Hematopoietic multipotent progenitor cell treated with erythropoietin and hydrocortisone succinate and interleukin-3 and kit ligand, for 17 days (in vitro differentiated cells): ENCODE data around the gene USP44.
A peak's percentile ranks its signal among the peaks of the same experiment; 100 is the strongest.
"Not testable (repeated sequence)": the region's sequence is repeated elsewhere in the genome, so short reads cannot be mapped to it uniquely, and the experiment has no call there.

Experiments used
- DNase-seq: peaks from one replicate; pipeline ENCODE4 v3.0.0-alpha.2; 2015; ENCODE audit warnings: low spot score

Gene USP44

GRCh38 chr12:95506707-95507523 lies 44.4 kb downstream of the USP44 start:
- no peak for DNase-seq

DNA sequence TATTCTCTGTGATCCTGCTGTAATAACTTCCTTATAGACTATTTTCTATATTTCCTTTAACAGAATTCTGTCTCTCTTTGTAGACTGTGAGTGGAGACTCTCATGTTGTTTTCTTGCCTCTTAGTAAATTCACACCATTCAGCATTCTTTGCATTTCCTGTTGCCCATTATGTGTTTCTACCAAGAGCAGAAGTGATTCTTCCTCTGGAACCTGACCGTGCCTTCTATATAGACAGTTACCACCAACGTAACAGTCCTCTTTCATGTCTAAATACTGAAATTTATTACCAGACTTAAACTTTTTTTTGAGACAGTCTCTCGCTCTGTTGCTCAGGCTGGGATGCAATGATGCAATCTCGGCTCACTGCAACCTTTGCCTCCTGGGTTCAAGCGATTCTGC lies 46.2 kb downstream of the USP44 start:
- DNase-seq: no peak

DNA sequence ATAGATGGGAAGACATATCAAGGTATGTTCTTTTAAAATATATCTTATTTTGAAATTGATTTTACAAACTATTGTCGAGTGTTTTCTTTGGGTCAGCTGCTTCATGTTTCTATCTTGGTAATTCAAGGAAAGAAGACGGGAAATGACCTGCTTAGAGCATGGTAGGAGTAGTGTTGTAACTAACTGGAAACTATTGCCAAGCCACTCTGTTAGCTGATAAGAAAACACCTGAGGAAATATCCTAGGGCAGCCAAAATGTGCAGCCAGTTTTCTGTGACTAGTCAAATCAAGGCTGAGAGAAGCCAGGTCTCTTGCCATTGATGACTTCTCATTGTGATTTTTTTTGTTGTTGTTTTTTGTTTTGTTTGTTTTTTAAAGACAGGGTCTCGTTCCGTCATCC lies 47.1 kb downstream of the USP44 start:
- DNase-seq: no peak

- DNase-seq: no peak
These were observed 51.5 kb downstream of the USP44 start for GRCh38 chr12:95499772-95500171.

GRCh38 chr12:95498968-95499367 lies 52.3 kb downstream of the USP44 start:
- DNase-seq: no peak

DNA sequence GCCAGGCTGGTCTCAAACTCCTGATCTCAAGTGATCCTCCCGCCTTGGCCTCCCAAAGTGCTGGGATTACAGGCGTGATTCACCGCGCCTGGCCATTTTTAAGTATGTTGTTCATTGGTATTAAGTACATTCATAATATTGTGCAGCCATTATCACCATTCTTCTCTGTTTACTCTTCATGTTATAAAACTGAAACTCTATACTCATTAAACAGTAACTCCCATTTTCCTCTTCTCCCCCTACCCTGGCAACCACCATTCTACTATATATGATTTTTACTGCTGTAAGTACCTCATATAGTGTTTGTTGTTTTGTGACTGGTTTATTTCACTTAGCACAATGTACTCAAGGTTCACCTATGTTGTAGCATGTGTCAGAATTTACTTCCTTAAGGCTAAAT lies 54.2 kb downstream of the USP44 start:
- DNase-seq: no peak

GRCh38 chr12:95495433-95495832 lies 55.8 kb downstream of the USP44 start:
- no peak for DNase-seq

- no peak for DNase-seq
These were observed 56.4 kb downstream of the USP44 start for GRCh38 chr12:95494888-95495287.

GRCh38 chr12:95492462-95492861 lies 58.8 kb downstream of the USP44 start:
- DNase-seq: no peak

DNA sequence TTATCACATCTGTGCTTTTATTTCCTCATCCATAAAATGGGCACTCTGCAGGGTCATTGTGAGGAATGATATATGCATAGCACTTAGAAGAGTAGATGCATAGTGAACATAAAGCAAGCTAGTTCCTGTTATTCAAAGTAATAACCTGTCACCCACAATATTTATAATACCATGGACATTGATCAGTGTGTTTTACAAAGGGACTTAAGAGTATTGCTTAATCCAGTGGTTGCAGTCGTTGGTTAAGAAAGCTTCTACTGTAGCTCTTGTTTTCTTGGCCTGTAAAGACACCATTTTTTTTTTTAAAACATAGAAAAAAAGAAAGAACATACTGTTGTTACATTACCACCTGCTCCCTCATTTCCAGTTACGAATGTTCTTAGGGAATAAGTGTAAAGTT lies 64.3 kb downstream of the USP44 start:
- no peak for DNase-seq

DNA sequence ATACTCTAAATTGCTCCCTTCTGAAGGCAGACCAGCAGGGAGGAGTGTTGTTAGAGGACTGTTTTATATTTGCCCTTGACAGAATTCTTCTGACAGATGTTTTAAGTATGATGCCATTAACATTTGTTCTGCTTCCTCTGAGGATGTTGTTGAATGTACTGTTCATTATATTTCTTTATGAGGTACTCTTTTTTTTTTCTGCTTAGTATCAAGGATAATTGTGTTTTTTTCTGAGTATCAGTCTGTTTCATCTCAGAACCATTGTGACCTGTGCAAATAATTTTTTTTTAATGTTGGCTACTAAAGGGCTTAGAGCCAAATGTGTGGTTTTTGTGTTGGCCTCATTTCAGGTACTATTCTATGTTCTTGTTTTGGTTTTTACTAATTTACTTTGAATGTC lies 66.8 kb downstream of the USP44 start:
- DNase-seq: no peak

GRCh38 chr12:95482564-95482963 lies 68.7 kb downstream of the USP44 start:
- not testable (repeated sequence) for DNase-seq

GRCh38 chr12:95481888-95482287 lies 69.4 kb downstream of the USP44 start:
- no peak for DNase-seq

GRCh38 chr12:95481072-95481471 lies 70.2 kb downstream of the USP44 start:
- no peak for DNase-seq

DNA sequence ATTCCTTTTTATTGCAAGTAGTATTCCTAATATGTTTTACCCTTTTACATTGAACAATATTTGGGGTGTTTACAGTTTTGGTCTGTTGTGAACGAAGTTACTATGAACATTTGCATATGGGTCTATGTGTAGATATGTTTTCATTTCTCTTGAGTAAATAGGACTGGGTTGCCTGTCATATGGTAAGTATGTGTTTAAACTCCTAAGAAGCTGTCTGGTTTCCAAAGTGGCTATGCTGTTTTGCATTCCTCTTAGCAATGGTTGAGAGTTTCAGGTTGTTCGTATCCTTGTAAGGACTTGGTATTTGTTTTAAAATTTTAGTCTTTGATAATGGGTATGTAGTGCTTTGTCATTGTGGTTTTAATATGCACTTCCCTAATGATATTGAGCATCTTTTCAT lies 71.0 kb downstream of the USP44 start:
- no peak for DNase-seq

GRCh38 chr12:95474660-95474958 lies 76.7 kb downstream of the USP44 start:
- peak; percentile 29 for DNase-seq

GRCh38 chr12:95473884-95474659 lies 77.2 kb downstream of the USP44 start, which contains the start of gene METAP2:
Gene METAP2 (plus strand): TSS chr12:95474152. CDS start chr12:95474180, 28 bp downstream.
- DNase-seq: peak; percentile 90

DNA sequence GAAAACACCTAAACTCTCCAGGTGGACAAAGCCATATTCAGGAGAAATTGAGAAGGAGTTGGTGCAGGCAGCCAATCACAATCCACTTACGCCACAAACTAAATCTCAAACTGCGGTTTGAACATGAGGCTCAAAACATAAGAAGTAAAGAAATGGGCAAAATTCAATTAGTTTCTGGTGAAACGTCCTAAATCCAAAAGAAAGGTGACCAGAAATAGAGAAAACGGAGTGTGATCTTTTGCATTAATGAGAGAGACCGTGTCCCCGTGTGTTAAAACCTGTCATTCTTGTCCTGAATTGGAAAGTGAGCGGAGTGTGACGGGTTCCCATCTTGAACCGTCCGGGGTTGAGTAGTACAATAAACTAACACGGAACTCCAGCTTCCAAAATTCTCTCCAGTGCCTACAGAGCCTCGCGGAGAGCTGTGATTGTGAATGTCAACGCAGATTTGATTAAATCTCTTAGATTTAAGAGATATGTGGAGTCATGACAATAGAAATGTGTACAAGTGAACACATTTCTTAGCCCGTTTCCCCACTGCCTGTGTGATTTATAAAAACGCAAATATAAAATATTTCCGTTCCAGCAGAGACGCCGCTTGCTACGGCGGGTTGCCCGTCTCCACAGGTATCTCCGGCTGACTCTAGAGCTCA lies 77.9 kb downstream of the USP44 start:
- DNase-seq: peak; percentile 54

GRCh38 chr12:95470300-95470699 lies 81.0 kb downstream of the USP44 start:
- no peak for DNase-seq
